ENCODE results near the gene RNF208.

The RNF208 gene

DNA sequence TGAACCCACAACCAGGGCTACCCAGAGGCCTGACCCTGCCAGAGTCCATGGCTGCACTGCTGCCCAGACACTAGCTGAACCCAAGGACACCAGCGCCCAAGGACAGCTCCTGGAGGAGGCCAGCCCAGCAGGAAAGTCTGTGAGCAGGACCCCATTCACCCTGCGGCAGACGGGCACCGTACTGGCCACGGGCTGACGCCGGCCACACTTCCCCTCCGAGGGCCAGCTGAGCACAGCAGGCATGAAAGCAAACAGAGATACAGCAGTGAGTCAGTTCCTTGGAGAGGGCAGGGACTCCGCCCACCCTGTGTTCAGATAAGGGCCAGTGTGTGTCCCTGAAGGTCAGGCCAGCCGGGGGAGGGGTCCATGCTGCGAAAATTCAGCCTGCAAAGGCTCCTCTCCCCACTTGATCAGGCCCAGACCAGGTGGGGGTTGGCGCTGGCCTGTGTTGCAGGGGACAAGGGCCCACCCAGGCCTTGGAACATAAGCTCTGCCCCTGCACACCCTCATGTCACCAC lies 3.2 kb downstream of the RNF208 start:
- no peak for TF ChIP-seq GABPA (IDR thresholded peaks at IDR 0.05; ENCODE audit: low read depth)
- TF ChIP-seq POLR2AphosphoS5 (IDR thresholded peaks at IDR 0.05; ENCODE audit: low read depth), result no peak
- no peak for TF ChIP-seq SPI1 (IDR thresholded peaks at IDR 0.05; ENCODE audit: borderline replicate concordance, low read depth)
- TF ChIP-seq, protein P1, sequence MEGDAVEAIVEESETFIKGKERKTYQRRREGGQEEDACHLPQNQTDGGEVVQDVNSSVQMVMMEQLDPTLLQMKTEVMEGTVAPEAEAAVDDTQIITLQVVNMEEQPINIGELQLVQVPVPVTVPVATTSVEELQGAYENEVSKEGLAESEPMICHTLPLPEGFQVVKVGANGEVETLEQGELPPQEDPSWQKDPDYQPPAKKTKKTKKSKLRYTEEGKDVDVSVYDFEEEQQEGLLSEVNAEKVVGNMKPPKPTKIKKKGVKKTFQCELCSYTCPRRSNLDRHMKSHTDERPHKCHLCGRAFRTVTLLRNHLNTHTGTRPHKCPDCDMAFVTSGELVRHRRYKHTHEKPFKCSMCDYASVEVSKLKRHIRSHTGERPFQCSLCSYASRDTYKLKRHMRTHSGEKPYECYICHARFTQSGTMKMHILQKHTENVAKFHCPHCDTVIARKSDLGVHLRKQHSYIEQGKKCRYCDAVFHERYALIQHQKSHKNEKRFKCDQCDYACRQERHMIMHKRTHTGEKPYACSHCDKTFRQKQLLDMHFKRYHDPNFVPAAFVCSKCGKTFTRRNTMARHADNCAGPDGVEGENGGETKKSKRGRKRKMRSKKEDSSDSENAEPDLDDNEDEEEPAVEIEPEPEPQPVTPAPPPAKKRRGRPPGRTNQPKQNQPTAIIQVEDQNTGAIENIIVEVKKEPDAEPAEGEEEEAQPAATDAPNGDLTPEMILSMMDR (IDR thresholded peaks at IDR 0.05; ENCODE audit: insufficient read depth, low read length), result no peak
- TF ChIP-seq, protein P2, sequence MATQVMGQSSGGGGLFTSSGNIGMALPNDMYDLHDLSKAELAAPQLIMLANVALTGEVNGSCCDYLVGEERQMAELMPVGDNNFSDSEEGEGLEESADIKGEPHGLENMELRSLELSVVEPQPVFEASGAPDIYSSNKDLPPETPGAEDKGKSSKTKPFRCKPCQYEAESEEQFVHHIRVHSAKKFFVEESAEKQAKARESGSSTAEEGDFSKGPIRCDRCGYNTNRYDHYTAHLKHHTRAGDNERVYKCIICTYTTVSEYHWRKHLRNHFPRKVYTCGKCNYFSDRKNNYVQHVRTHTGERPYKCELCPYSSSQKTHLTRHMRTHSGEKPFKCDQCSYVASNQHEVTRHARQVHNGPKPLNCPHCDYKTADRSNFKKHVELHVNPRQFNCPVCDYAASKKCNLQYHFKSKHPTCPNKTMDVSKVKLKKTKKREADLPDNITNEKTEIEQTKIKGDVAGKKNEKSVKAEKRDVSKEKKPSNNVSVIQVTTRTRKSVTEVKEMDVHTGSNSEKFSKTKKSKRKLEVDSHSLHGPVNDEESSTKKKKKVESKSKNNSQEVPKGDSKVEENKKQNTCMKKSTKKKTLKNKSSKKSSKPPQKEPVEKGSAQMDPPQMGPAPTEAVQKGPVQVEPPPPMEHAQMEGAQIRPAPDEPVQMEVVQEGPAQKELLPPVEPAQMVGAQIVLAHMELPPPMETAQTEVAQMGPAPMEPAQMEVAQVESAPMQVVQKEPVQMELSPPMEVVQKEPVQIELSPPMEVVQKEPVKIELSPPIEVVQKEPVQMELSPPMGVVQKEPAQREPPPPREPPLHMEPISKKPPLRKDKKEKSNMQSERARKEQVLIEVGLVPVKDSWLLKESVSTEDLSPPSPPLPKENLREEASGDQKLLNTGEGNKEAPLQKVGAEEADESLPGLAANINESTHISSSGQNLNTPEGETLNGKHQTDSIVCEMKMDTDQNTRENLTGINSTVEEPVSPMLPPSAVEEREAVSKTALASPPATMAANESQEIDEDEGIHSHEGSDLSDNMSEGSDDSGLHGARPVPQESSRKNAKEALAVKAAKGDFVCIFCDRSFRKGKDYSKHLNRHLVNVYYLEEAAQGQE (IDR thresholded peaks at IDR 0.05; ENCODE audit: insufficient replicate concordance, low read depth), result no peak
- H3K27ac ChIP-seq (replicated peaks), result no peak overlapping the region
- DNase-seq (ENCODE audit: low read depth in 1 of 2, low spot score in 1 of 2), result no peak
- H3K4me3 ChIP-seq (replicated peaks; ENCODE audit: insufficient read depth, low read length), result no peak overlapping the region
- H3K27me3 ChIP-seq (ENCODE audit: insufficient read depth, poor library complexity, severe bottlenecking), result no peaks in the 10 kb centered on the region

GRCh38 chr9:137218212-137218753 lies 3.8 kb downstream of the RNF208 start:
- TF ChIP-seq, protein P2 (IDR thresholded peaks at IDR 0.05; ENCODE audit: insufficient replicate concordance, low read depth), result no peak
- TF ChIP-seq, protein P1 (IDR thresholded peaks at IDR 0.05; ENCODE audit: insufficient read depth, low read length), result no peak
- no peak; the same call in 1 of the 2 replicates for TF ChIP-seq POLR2AphosphoS5 (IDR thresholded peaks at IDR 0.05; ENCODE audit: low read depth)
- Histone ChIP-seq H3K4me3 (replicated peaks; ENCODE audit: insufficient read depth, low read length) (no peak overlapping the region), H3K27ac (replicated peaks) (no peak overlapping the region), H3K27me3 (ENCODE audit: insufficient read depth, poor library complexity, severe bottlenecking) (no peaks in the 10 kb centered on the region)
- DNase-seq (ENCODE audit: low read depth in 1 of 2, low spot score in 1 of 2), result no peak

DNA sequence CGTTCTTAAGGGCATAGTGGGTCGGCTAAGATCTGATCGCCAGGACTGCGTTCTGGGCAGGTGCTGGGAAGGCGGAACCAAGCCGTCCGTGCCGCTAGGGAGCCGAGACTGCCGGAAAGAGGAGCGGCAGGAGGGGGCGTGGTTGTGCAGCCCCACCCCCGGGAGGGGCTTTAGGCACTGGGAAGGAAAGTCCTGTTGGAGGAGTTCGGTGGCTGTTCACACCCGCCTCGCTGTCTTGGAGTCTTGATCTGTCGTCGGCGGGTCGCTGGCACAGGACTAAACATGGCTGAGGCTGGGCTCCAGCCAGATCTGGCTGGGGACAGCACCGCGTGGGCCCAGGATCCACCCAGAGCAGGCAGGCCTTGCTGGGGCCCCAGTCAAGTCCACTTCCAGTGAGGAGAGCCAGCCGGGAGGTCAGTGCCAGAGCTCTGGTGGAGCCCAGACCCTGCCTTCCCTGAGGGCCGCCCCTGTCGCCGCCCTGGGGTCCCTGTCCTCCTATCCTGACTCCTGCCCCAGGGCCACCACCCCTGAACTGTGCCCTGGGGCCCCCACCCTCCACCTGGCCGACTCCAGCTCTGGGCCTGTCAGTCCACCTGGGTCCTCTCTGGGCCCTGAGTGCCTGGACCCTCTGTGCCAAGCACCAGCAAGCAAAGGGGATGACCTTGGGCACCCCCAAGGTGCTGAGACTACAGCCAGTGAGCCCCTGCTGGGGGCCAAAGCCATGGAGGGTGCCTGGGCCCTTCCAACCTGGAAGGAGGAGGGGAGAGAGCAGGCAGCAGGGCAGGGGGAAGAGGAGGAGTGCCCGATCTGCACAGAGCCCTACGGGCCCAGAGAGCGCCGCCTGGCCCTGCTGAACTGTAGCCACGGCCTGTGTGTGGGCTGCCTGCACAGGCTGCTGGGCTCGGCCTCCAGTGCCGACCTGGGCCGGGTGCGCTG lies 4.5 kb downstream of the RNF208 start:
- no peak overlapping the region for H3K27ac ChIP-seq (replicated peaks)
- H3K27me3 ChIP-seq (ENCODE audit: insufficient read depth, poor library complexity, severe bottlenecking), result no peaks in the 10 kb centered on the region
- TF ChIP-seq POLR2AphosphoS5 (IDR thresholded peaks at IDR 0.05; ENCODE audit: low read depth) (no peak), GABPA (IDR thresholded peaks at IDR 0.05; ENCODE audit: low read depth) (no peak)
- TF ChIP-seq, protein P1 (IDR thresholded peaks at IDR 0.05; ENCODE audit: insufficient read depth, low read length), result no peak
- TF ChIP-seq, protein P2 (IDR thresholded peaks at IDR 0.05; ENCODE audit: insufficient replicate concordance, low read depth), result no peak
- no peak for DNase-seq (ENCODE audit: low read depth in 1 of 2, low spot score in 1 of 2)
- H3K4me3 ChIP-seq (replicated peaks; ENCODE audit: insufficient read depth, low read length), result no peak overlapping the region

All from HL-60 (cell line).